Stomach (tissue), 9 donors: ENCODE results near the gene SH3BP2. TPM values are rescaled to one million over a fixed set of nuclear protein-coding genes. Genes with fewer than 3 reads are reported as not detected.
A peak's percentile ranks its signal among the peaks of the same experiment; 100 is the strongest.

Experiments used
- DNase-seq, 2 donors: peaks; one replicate each; pipeline versions ENCODE4 v3.0.0 to v3.0.0-alpha.2; 2013 to 2019
- H3K27ac ChIP-seq, 5 donors: fragments of 200-600 bp in 4 of 5; sonication (generic) in 4 of 5; one replicate each; pipeline ENCODE4 v1.5.1; 2013 to 2019; ENCODE audit warnings: mild to moderate bottlenecking in 1 of 5, moderate library complexity in 1 of 5
- H3K27me3 ChIP-seq, 3 donors: fragments of 200-600 bp; sonication (generic); one replicate each; pipeline ENCODE4 v1.5.1; 2017 to 2019; ENCODE audit warnings: mixed run types in 1 of 3
- H3K36me3 ChIP-seq, 4 donors: fragments of 200-600 bp; sonication (generic); 1 replicate in 3 of 4; 2 replicates in 1 of 4; pipeline ENCODE4 v1.5.1; 2016 to 2019
- H3K4me1 ChIP-seq, 4 donors: fragments of 200-600 bp; sonication (generic); one replicate each; pipeline ENCODE4 v1.5.1; 2016 to 2019
- H3K4me3 ChIP-seq, 4 donors: fragments of 200-600 bp; sonication (generic) in 3 of 4; one replicate each; pipeline ENCODE4 v1.5.1; 2016 to 2019; ENCODE audit warnings: mild to moderate bottlenecking in 1 of 4
- H3K9me3 ChIP-seq, 4 donors: fragments of 200-600 bp; sonication (generic); one replicate each; pipeline ENCODE4 v1.5.1; 2016 to 2019
- EP300 ChIP-seq: sonication (generic); formaldehyde crosslinking; IDR thresholded peaks from one replicate; pipeline ENCODE4 v1.6.1; 2017; ENCODE audit warnings: antibody characterized with exemption
- POLR2A ChIP-seq, 4 donors: fragments of 450-650 bp; IDR thresholded peaks; one replicate each; pipeline ENCODE4 v1.6.1; 2016; ENCODE audit warnings: antibody characterized with exemption in 4 of 4, control low read depth in 2 of 4, mild to moderate bottlenecking in 1 of 4, moderate library complexity in 1 of 4
- POLR2AphosphoS5 ChIP-seq, 3 donors: sonication (generic); formaldehyde crosslinking; IDR thresholded peaks; one replicate each; pipeline ENCODE4 v1.6.1; 2016; ENCODE audit warnings: antibody characterized with exemption in 3 of 3
- WGBS, 5 donors: extraction: QIAGEN DNeasy Blood & Tissue Kit in 3 of 5; methylation state at CpG; one replicate each; pipeline versions ENCODE4 v1.1.5 to v1.1.7; 2013 to 2018; 5-methylcytosine and 5-hydroxymethylcytosine counted together
- intact Hi-C: fragments of 100-400 bp; cut with DNase I; formaldehyde crosslinking; loops from one replicate; pipeline ENCODE4 v1.15.1; 2023; ENCODE audit warnings: low total_unique reads
- polyA plus RNA-seq, 3 donors: library from polyadenylated mRNA; stranded (reverse); fragments of 200-250 nt; gene quantifications; one replicate each; pipeline ENCODE4 v1.2.3, GENCODE V29; 2013
- total RNA-seq, 5 donors: library from RNA; depleted of rRNA; stranded (reverse); fragments of >200 nt; gene quantifications; one replicate each; pipeline versions ENCODE4 v1.1.0 to v1.2.3, GENCODE V29; 2014 to 2016
- TF ChIP-seq, protein P1 (sequence below), 7 experiments: fragments of 450-650 bp in 4 of 7; fragments of 200-600 bp in 3 of 7; sonication (generic) in 3 of 7; IDR thresholded peaks; one replicate each; pipeline ENCODE4 v1.5.1; 2016 to 2019; ENCODE audit warnings: antibody characterized with exemption in 7 of 7, control low read depth in 2 of 7, mild to moderate bottlenecking in 1 of 7
- donor health status: healthy with polysubstance abuse.
- donor health status: Bipolar disorder and iron deficiency.
- donor health status: healthy.

Gene SH3BP2
- total and polyA plus RNA-seq, 8 donors, result 9.0 to 151 (median 32.7) TPM

DNA sequence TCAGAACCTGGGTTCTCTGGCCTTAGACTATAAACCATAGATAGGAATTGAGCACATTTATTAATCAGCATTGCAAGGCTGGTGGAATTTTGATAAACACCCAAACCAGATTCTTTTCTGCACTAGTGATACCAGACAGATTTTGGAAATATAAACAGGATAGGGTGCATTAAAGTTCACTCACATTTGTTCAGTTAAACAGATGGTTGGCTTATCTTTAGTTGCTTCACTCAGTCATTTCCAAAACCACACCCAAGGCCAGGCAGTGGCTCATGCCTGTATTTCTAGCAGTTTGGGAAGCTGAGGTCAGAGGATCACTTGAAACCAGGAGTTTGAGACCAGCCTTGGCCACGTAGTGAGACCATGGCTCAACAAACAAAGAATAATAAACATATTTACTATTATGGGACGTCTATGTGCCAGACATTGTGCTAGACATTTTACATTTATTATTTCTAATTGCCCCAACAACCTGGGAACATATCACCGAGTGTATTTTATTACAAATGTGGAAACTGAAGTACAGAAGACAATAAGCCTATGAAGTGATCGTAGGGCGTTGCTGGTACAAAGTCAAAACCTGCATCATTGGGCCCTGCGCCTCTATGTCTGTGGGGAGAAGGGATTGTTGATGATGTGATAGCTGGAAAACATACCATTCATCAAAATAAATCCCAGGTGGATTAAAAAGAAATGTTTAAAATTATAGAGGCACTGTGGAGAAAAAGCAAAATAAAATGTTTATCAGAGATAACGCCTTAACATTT lies 65.7 kb downstream of the SH3BP2 start:
- Histone ChIP-seq H3K4me3 (no peak overlapping the region), H3K27ac (peak overlapping the region in 4 of 5 donors; percentile 9 to 68 (median 34)), H3K36me3 (peaks cover 7 to 14% (median 10%) of the 10 kb centered on the region in 4 donors), H3K9me3 (no peaks in the 10 kb centered on the region), H3K4me1 (peaks cover 66 to 100% (median 84%) of the 10 kb centered on the region in 4 donors), H3K27me3 (no peaks in the 10 kb centered on the region)
- intact Hi-C loops, result no loop called here
- DNase-seq, result peak in 1 of 2 donors; percentile 27
- TF ChIP-seq EP300 (no peak), POLR2AphosphoS5 (IDR thresholded peaks at IDR 0.05) (peak in 1 of 3 donors; percentile 35)
- WGBS, 5 donors, result 57 to 68% (median 63%) methylated on average over 7 of the region's 7 CpGs

DNA sequence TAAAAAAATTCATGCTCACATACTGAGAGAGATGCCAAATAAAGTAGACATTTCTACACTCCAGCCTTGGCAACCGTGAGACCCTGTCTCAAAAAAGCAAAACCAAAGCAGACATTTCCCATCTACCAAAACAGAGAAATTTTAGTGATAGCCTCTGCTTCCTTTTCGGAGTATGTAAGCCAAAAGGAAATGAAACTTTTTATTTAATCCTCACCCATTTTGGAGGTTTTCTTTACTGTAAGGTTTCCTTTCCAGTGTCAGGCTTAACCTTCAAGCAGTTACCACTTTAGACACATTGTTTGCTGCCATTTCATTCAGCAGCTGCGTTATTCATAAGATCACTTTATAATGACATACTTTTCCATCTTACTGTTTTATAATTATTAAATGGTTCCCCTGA lies 66.6 kb downstream of the SH3BP2 start:
- TF ChIP-seq POLR2A (IDR thresholded peaks at IDR 0.05), result no peak
- peak overlapping the region in 4 of 5 donors; percentile 1 to 78 (median 68) for H3K27ac ChIP-seq
- DNase-seq, result no peak
- peaks cover 0 to 5% (median 2%) of the 10 kb centered on the region in 4 donors for H3K36me3 ChIP-seq
- WGBS, 5 donors, result 56 to 64% (median 60%) methylated on average over 3 of the region's 3 CpGs
- no peak overlapping the region for H3K4me3 ChIP-seq
- no peaks in the 10 kb centered on the region for H3K27me3 ChIP-seq
- no peaks in the 10 kb centered on the region for H3K9me3 ChIP-seq
- peaks cover 68 to 100% (median 86%) of the 10 kb centered on the region in 4 donors for H3K4me1 ChIP-seq
- intact Hi-C loops, result no loop called here

DNA sequence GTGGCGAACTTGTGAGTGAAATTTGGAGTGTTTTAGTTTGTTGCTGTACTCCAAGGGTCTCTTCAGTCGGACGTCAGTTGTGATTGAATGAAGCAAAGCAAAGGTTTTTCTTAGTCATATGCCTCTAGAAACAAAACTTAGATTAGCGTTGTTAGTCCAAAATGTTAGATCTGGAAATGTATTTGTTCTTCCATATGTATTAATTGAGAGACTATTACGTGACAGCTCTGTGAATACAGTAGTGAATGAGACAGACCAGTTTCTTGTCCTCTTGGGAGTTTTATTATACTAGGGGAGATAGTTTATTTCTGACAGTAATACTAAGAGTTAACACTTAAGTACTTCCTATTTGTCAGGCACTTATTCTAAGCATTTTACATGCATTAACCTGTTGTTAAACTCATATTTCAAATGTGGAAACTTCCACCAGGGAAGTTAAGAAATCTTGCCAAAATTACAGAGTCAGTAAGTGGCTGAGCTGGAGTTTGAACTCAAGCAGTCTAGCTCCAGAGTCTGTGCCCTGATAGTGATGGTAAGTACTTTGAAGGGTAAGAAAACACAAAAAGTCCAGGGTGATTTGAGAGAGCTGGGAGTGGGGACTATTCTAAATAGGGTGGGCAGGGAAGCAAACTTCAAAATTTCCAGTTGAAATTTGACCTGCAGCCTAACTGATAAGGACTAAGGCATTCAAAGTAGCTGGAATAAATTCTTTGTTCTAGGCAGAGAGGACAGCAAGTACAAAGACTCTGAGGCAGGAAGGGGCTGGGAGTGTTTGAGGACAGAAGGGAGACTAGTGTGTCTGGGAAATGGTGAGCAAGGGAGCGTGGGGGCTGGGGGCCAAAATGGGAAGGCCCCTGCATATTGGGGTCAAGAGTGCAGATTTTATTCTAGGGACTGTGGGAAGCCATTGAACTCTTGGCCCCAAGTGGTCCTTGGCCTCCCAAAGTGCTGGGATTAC lies 67.8 kb downstream of the SH3BP2 start:
- Histone ChIP-seq H3K9me3 (no peaks in the 10 kb centered on the region), H3K27me3 (no peaks in the 10 kb centered on the region), H3K36me3 (no peaks in the 10 kb centered on the region), H3K4me3 (no peak overlapping the region), H3K27ac (peak overlapping the region; percentile 17 to 78 (median 68)), H3K4me1 (peaks cover 76 to 100% (median 88%) of the 10 kb centered on the region in 4 donors)
- intact Hi-C loops, result no loop called here
- TF ChIP-seq POLR2A (IDR thresholded peaks at IDR 0.05), result no peak
- TF ChIP-seq, protein P1, sequence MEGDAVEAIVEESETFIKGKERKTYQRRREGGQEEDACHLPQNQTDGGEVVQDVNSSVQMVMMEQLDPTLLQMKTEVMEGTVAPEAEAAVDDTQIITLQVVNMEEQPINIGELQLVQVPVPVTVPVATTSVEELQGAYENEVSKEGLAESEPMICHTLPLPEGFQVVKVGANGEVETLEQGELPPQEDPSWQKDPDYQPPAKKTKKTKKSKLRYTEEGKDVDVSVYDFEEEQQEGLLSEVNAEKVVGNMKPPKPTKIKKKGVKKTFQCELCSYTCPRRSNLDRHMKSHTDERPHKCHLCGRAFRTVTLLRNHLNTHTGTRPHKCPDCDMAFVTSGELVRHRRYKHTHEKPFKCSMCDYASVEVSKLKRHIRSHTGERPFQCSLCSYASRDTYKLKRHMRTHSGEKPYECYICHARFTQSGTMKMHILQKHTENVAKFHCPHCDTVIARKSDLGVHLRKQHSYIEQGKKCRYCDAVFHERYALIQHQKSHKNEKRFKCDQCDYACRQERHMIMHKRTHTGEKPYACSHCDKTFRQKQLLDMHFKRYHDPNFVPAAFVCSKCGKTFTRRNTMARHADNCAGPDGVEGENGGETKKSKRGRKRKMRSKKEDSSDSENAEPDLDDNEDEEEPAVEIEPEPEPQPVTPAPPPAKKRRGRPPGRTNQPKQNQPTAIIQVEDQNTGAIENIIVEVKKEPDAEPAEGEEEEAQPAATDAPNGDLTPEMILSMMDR (IDR thresholded peaks at IDR 0.05), result no peak
- peak in 2 of 3 donors; percentile 25 to 46 for TF ChIP-seq POLR2AphosphoS5 (IDR thresholded peaks at IDR 0.05)
- no peak for TF ChIP-seq EP300
- WGBS, 5 donors, result 55 to 73% (median 63%) methylated on average over 6 of the region's 6 CpGs
- DNase-seq, result peak in 1 of 2 donors; percentile 43

DNA sequence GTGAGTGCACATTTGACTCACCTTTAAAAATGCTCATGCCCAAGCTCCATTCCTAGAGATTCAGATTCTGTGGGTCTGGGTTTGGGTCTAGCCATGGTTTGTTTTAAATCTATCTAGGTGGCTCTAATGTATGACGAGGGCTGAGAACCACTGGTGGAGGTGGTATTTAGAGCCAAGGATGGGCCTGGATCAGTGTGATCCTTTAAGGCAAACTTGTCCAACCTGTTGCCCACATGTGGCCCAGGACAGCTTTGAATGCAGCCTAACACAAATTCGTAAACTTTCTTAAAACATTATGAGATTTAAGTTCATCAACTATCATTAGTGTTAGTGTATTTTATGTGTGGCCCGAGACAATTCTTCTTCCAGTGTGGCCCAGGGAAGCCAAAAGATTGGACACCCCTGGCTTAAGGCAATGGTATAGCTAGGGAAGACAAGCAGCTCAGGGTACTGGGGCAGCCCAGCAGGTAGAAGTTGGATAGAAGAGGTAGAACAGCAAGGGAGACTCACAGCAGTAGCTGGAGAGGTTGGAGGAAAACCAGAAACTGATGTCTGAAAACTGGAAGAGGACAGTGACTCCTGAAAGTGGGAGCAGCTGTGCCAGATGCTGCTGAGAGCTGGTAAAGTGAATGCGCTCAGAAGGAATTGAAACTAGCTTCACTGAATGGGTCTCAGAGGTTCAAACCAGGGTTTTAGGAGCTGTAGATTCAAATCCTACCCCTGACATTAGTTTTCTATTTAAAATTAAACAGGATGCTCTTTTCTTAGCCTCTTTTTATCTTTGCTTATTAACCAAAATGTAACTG lies 68.9 kb downstream of the SH3BP2 start:
- intact Hi-C loops, result no loop called here
- TF ChIP-seq EP300 (no peak), POLR2AphosphoS5 (IDR thresholded peaks at IDR 0.05) (no peak), POLR2A (IDR thresholded peaks at IDR 0.05) (no peak)
- TF ChIP-seq, protein P1 (IDR thresholded peaks at IDR 0.05), result no peak
- WGBS, 5 donors, result 53 to 76% (median 66%) methylated on average over 4 of the region's 4 CpGs
- DNase-seq, result no peak
- Histone ChIP-seq H3K27ac (peak overlapping the region; percentile 17 to 78 (median 68)), H3K36me3 (no peaks in the 10 kb centered on the region), H3K9me3 (no peaks in the 10 kb centered on the region), H3K27me3 (no peaks in the 10 kb centered on the region), H3K4me1 (peaks cover 84 to 100% (median 93%) of the 10 kb centered on the region in 4 donors), H3K4me3 (no peak overlapping the region)
